NCI-H1417 (cell line): ENCODE data around the gene AMDHD1.
"Not testable (repeated sequence)": the region's sequence is repeated elsewhere in the genome, so short reads cannot be mapped to it uniquely, and the experiment has no call there.

Experiments used
- DNase-seq, 3 experiments: peaks; one replicate each; lab custom pipeline; 2025; lab: John Stamatoyannopoulos, UW

AMDHD1 gene

GRCh38 chr12:95963096-95963495, 20.0 kb downstream of the AMDHD1 start:
- DNase-seq = peak in 2 of 3 experiments; percentile 6 to 48

- peak in 1 of 3 experiments; percentile 46 for DNase-seq
Observed at GRCh38 chr12:95966287-95966870, 23.2 kb downstream of the AMDHD1 start.

- DNase-seq = no peak
Observed at GRCh38 chr12:95967301-95967700, 24.2 kb downstream of the AMDHD1 start.

- DNase-seq = not testable (repeated sequence)
Observed at GRCh38 chr12:95969116-95969515, 26.0 kb downstream of the AMDHD1 start.

- no peak for DNase-seq
Observed at GRCh38 chr12:95970905-95971304, 27.8 kb downstream of the AMDHD1 start.

DNA sequence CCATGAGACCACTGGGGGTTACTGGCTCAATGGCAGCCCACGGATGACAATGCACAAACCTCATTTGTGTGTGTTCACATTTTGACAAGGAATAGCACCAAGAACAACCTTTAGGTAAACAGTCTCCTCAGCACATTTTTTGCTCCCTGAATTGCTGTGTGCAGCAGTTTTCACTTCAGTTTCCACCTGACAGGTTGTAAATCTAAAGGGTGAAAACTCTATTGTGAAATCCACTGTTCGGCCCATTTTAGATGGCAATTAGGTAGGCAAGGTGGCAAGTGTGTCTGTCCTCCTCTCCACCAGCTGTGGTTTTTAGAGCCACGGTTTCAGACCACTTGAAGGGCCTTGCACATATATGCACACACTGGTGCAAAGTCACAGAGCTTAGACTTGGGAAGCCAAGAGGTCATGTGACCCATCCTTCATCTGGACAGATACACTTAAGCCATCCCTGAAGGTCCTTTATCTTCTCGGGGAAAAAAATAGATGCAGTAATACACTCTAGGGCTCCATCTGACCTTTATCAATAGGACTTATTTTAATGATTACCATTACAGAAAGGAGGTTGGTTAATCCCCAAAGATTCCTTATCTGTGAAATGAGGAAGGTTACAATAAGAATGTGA, 29.8 kb downstream of the AMDHD1 start:
- peak in 1 of 3 experiments; percentile 28 for DNase-seq

- no peak for DNase-seq
Observed at GRCh38 chr12:95974358-95974757, 31.2 kb downstream of the AMDHD1 start.

DNA sequence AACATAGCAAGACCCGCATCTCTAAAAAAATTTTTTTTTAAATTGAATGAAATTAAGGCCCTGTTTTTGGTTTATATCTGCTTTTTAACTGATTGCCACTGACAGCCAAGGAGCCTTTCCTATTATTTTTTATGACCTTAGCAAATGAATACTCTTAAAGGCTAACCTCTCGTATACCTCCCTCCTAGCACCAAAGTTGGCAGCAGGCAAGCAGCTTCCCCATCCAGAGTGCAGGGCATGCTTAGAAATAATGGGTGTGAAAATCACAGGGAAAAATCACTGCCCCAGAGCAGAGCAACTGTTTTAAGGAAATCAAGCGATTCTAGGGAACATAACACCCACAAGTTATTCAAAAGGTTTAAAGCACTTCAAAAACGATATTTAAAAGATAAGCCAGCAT, 32.4 kb downstream of the AMDHD1 start:
- DNase-seq = no peak

- no peak for DNase-seq
Observed at GRCh38 chr12:95976416-95976832, 33.3 kb downstream of the AMDHD1 start.

- no peak for DNase-seq
Observed at GRCh38 chr12:95977764-95978305, 34.7 kb downstream of the AMDHD1 start.

DNA sequence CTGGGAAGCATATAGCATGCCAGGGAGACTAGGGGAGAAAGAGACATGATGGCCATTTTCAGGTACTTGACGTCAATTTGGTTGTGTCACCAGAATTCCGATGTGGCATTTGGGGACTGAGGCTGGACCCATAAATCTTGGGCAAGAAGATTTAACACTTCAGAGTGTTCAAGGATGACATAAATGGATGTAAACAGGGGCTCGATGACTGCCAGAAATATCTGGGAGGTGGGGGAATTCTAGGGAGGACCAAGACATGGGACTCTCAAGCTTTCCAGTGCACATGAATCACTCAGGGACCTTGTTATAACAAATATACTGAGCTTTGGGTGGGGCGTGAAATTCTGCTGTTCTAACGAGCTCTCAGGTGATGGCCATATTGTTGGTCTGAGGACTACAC, 35.2 kb downstream of the AMDHD1 start:
- DNase-seq = no peak

DNA sequence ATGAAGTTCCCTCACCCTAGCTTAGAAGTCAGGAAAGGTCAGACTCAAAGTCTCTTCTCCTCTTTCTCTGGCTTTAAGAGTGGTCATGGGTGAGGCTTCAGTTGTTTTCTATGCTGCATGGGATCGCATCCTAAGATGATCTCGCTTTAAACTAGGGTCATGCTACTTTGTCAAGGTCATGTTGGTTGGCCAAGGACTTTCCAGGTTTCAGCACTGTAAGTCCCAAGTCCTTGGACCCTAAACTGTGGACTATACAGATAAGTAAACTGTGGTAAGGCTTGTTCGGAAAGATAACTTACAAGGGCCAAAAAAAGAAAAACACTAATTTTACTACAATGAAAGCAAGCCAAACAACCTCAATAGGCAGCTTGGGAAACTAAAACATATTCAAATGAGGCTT, 35.6 kb downstream of the AMDHD1 start:
- DNase-seq = no peak

DNA sequence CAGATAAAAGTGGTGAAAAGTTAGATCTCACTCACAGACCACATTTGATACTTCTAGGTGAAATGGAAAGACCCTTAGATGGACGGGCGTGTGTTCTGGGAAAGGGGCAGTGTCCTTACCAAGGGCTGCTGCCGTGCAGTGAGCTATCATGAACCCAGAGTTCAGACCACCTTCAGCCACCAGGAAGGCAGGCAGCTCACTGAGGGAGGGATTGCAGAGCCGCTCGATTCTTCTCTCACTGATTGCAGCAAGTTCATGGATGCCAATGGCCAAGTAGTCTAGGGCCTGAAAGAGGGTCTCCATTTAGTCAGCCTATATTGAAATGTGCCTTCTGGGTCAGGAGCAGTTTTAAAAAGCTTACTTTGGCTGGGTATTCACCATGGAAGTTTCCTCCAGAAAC, 37.3 kb downstream of the AMDHD1 start:
- DNase-seq = no peak

- no peak for DNase-seq
Observed at GRCh38 chr12:95982602-95983001, 39.5 kb downstream of the AMDHD1 start.

DNA sequence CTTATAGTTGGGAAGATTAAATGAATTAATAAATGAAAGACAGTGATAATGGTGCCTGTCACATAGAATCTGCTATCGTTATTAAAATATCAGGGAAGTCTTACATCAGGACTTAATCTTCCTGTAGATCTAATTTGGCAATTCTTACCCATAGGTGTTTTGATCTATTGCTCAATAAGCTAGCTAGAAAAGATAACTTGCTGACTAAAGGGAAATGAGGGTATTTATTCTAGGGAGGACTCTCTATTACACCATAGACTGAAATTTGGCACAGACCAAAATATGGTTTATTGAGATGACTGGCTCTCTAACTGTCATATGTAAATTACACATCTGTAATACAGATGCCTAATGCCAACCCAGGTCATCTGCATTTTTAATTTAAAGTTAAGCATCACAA, 41.6 kb downstream of the AMDHD1 start:
- no peak for DNase-seq

DNA sequence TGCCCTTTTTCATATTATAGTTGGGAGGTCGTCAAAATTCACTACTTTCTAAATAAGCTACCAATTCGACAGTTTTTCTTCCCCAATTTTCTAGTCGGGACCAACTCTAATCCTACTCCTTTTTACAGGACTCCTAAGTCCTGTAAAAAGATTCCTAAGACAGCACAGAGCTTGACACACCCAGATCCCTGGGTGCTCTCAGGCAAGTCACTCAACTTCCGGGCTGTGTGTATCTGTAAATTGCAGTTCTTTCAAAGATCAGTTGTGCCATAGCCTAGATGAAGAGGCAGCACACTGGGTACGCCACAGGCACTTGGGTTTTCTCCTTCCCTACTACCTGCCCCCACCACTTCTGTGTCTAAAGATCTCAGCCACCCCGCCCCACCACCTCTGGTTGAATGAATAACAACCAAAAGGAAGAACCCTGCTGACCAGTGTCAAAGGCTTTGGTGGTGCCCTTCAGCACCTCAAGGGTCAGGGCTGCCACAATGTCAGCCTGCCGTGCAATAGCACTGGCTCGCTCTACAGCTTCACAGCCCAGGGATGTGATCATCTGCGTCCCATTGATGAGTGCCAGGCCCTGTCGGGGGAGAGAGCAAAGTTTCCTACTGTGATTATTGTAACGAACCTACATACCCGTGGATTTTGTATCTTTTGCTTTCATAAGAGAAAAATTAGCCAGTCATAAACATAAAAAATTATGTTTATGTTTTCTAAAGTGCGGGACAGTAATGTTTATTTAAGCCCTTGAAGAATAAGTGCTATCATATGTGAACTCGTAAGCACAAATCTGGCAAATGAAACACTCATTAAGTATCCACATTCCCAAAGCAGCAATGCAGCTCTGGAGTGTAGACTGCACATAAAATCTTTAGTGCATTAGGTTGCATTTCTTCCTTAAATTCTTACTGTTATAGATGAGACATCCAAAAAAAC, 43.8 kb downstream of the AMDHD1 start:
- no peak for DNase-seq

DNA sequence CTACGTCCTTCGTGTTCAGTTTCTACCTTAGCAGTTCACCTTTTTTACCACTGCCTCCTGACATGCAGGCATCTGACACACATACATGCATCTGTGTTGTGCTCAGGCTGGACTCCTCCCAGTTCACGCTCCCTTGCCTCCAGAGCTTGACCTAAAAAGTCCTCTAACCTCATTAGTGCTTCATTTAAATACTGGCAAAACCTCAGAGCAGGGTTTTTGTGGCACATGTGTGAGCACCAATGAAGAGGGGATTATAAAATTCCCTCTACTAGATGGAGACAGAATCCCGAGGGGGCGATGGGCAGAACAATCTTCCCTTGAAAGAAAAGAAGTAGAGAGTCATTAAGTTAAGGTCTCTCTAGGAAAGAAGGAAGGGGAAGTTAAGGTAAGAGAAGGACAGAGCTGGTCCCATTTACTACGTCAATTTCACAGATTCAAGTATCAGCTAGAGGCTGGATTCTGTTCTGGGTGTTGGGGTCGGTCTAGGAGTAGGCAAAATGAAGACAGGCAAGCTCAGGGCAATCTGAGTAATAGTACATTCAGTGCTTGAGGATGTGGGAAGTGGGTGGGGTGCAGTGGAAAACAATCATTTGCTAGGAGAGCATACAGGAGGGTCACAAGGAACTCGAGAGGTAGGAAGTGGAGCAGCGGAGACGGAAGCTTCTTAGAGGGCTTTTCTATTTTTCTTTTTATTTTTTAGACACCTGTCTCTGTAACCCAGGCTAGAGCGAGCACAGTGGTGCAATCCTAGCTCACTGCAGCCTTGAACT, 45.6 kb downstream of the AMDHD1 start:
- DNase-seq = no peak

DNA sequence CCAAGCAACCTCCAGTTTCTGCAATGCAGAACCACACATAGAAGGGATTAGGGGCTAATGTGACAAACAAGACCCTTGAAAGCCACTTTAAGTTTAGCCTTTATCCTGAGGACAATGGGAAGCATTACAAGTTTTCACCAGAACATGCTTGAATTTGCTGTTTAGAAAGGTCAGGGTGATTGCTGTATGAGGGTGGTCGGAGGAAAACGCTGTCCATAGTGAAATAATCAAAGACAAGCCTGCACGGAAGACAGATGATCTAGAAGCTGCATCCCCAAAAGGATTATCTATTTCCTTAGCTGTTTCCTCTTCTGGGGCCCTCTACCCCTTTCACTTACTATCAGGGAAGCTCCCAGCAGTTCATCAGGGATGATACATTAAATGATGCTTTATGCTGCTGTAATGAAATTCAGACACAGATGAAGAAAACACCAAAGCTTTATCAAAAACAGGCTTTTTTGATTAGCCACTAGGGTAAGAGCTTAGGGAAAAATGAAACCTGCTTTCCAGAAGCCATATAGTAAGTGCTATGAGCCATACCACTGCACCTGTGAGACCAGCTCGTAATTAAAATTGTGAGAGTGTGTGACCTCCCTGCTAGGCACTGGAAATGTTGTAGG, 46.5 kb downstream of the AMDHD1 start:
- no peak for DNase-seq

GRCh38 chr12:95990136-95990535, 47.0 kb downstream of the AMDHD1 start:
- DNase-seq = no peak

- no peak for DNase-seq
Observed at GRCh38 chr12:95993907-95994306, 50.8 kb downstream of the AMDHD1 start.

GRCh38 chr12:95994476-95994875, 51.3 kb downstream of the AMDHD1 start:
- DNase-seq = no peak
